Breast epithelium (tissue), 4 donors: ENCODE measurements around the gene HOXD13. TPM values are rescaled to one million over a fixed set of nuclear protein-coding genes. Genes with fewer than 3 reads are reported as not detected.

Source experiments
- DNase-seq, 2 donors: peaks; one replicate each; pipeline ENCODE4 v3.0.0-alpha.2; 2019; ENCODE audit warnings: low spot score in 2 of 2
- H3K27ac ChIP-seq, 2 donors: fragments of 200-600 bp; sonication (generic) in 1 of 2; one replicate each; pipeline ENCODE4 v1.5.1; 2016 to 2019; ENCODE audit warnings: mild to moderate bottlenecking in 1 of 2
- H3K27me3 ChIP-seq, 2 donors: fragments of 200-600 bp; sonication (generic) in 1 of 2; one replicate each; pipeline versions ENCODE4 v1.5.1 to v1.6.0; 2017 to 2019; ENCODE audit warnings: control low read depth in 1 of 2, mild to moderate bottlenecking in 1 of 2
- H3K36me3 ChIP-seq: fragments of 200-600 bp; one replicate; pipeline ENCODE4 v1.5.1; 2019
- H3K4me1 ChIP-seq, 2 donors: fragments of 200-600 bp; sonication (generic); one replicate each; pipeline ENCODE4 v1.5.1; 2016 to 2019; ENCODE audit warnings: control low read depth in 1 of 2
- H3K4me3 ChIP-seq, 3 donors: fragments of 200-600 bp; sonication (generic); 1 replicate in 2 of 3; 2 replicates in 1 of 3; pipeline ENCODE4 v1.5.1; 2016 to 2019; ENCODE audit warnings: mild to moderate bottlenecking in 3 of 3, moderate library complexity in 2 of 3
- H3K9me3 ChIP-seq, 2 donors: fragments of 200-600 bp; sonication (generic) in 1 of 2; one replicate each; pipeline ENCODE4 v1.5.1; 2016 to 2019; ENCODE audit warnings: control low read depth in 1 of 2
- CTCF ChIP-seq, 3 donors: fragments of 450-650 bp; IDR thresholded peaks; one replicate each; pipeline ENCODE4 v1.5.1; 2016 to 2017; ENCODE audit warnings: antibody characterized with exemption in 3 of 3, mild to moderate bottlenecking in 3 of 3, moderate library complexity in 3 of 3
- POLR2A ChIP-seq: fragments of 450-650 bp; IDR thresholded peaks from one replicate; pipeline ENCODE4 v1.6.1; 2016; ENCODE audit warnings: antibody characterized with exemption, mild to moderate bottlenecking, moderate library complexity
- POLR2AphosphoS5 ChIP-seq, 3 donors: sonication (generic); formaldehyde crosslinking; IDR thresholded peaks; one replicate each; pipeline ENCODE4 v1.6.1; 2017; ENCODE audit warnings: antibody characterized with exemption in 3 of 3
- intact Hi-C: fragments of 100-400 bp; cut with DNase I; formaldehyde crosslinking; loops from one replicate; pipeline ENCODE4 v1.15.1; 2023; ENCODE audit warnings: low total_unique reads
- total RNA-seq, 3 donors: library from RNA; depleted of rRNA; stranded (reverse); fragments of >200 nt; gene quantifications; one replicate each; pipeline ENCODE4 v1.1.0, GENCODE V29; 2016

The HOXD13 gene
- total RNA-seq, 3 donors from 2014 or later: not detected

GRCh38 chr2:176111846-176112374 lies 19.4 kb downstream of the HOXD13 start:
- no peaks in the 10 kb centered on the region for H3K36me3 ChIP-seq
- peaks cover 16 to 98% of the 10 kb centered on the region in 2 donors for H3K27me3 ChIP-seq

DNA sequence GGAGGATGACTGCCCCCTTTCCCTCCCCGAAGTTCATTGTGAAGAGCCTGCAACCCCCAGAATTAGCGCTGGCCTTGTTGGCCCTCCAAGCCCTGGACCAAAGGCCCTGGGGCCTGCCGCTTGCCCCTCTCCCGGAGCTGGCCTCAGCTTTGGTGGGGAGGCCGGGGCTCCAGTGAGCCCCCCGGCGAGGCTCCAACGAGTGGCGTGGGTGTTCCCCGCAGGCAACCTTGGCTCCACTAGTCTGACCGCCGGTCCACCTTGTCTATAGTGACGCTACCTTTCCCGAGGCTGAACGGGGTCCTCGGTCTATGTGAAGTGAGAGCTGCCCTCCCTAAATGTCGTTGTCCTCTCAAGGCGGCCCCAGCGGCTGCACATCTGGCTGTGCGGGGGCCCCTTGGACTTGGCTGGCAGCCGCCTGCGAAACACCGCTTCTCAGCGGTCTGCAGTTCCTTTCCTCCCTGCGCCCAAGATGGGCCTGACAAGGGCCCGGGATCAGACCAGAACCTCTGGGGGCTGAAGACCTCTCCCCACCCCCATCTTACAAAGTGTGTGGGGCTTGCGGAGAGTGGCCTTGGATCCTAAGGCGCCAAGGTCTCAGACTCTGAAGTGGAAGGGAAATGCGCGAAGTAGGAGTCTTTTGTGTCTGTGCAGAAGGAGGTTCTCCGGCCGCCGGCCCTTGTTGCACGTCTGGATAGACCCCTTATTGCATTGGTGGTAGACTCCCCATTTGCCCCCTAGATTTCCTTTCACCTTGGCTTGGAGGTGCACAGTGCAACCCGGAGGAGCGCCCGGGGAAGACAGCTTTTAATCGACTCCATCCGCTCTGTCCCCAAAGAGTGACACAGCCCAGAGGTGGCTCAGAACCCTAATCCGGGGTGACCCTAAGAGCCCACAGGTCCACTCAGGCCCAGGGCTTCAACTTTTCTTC lies 20.1 kb downstream of the HOXD13 start:
- TF ChIP-seq CTCF (IDR thresholded peaks at IDR 0.05) (no peak), POLR2A (no peak), POLR2AphosphoS5 (IDR thresholded peaks at IDR 0.05) (no peak)
- Histone ChIP-seq H3K36me3 (no peaks in the 10 kb centered on the region), H3K9me3 (no peaks in the 10 kb centered on the region), H3K27me3 (peaks cover 13 to 100% of the 10 kb centered on the region in 2 donors), H3K4me3 (no peak overlapping the region), H3K27ac (no peak overlapping the region), H3K4me1 (no peaks in the 10 kb centered on the region)
- intact Hi-C loops: no loop called here
- DNase-seq: peak in 1 of 2 donors; percentile 35

More at GRCh38 chr2:176111846-176112374, 19.4 kb downstream of the HOXD13 start:
- Histone ChIP-seq H3K27ac (no peak overlapping the region), H3K4me1 (no peaks in the 10 kb centered on the region), H3K4me3 (no peak overlapping the region), H3K9me3 (no peaks in the 10 kb centered on the region)
- intact Hi-C loops: no loop called here
- TF ChIP-seq POLR2A (no peak), POLR2AphosphoS5 (IDR thresholded peaks at IDR 0.05) (no peak), CTCF (IDR thresholded peaks at IDR 0.05) (no peak)
- peak in 1 of 2 donors; percentile 34 for DNase-seq

- DNase-seq: no peak
- no peak overlapping the region for H3K27ac ChIP-seq
- H3K4me3 ChIP-seq: no peak overlapping the region
- H3K9me3 ChIP-seq: no peaks in the 10 kb centered on the region
- peaks cover 12 to 100% of the 10 kb centered on the region in 2 donors for H3K27me3 ChIP-seq
- intact Hi-C loops: no loop called here
- no peak for TF ChIP-seq POLR2AphosphoS5 (IDR thresholded peaks at IDR 0.05)
- TF ChIP-seq POLR2A: no peak
- TF ChIP-seq CTCF (IDR thresholded peaks at IDR 0.05): no peak
- no peaks in the 10 kb centered on the region for H3K4me1 ChIP-seq
- no peaks in the 10 kb centered on the region for H3K36me3 ChIP-seq
Observed at GRCh38 chr2:176114120-176114929, 21.8 kb downstream of the HOXD13 start.

GRCh38 chr2:176114930-176115625 lies 22.6 kb downstream of the HOXD13 start:
- Histone ChIP-seq H3K27ac (no peak overlapping the region), H3K4me1 (no peaks in the 10 kb centered on the region), H3K36me3 (no peaks in the 10 kb centered on the region), H3K4me3 (no peak overlapping the region), H3K9me3 (no peaks in the 10 kb centered on the region), H3K27me3 (peaks cover 12 to 100% of the 10 kb centered on the region in 2 donors)
- intact Hi-C loops: no loop called here
- TF ChIP-seq POLR2AphosphoS5 (IDR thresholded peaks at IDR 0.05) (no peak), POLR2A (no peak), CTCF (IDR thresholded peaks at IDR 0.05) (no peak)
- DNase-seq: peak in 1 of 2 donors; percentile 48
